Endometrium (tissue), 2 donors: Measurements from ENCODE around the gene AUTS2.

Source experiments
- FAIRE-seq: peaks from 2 replicates; lab custom pipeline; 2012; peaks lifted over from hg19 to GRCh38; lab: Jason Lieb, UNC
- donor health status: control.
- donor health status: control.

The AUTS2 gene

GRCh38 chr7:69598081-69598486, at the start of gene AUTS2:
Gene AUTS2 (plus strand): TSS chr7:69598475. CDS start chr7:69599654, 1,179 bp downstream.
- no peak for FAIRE-seq

DNA sequence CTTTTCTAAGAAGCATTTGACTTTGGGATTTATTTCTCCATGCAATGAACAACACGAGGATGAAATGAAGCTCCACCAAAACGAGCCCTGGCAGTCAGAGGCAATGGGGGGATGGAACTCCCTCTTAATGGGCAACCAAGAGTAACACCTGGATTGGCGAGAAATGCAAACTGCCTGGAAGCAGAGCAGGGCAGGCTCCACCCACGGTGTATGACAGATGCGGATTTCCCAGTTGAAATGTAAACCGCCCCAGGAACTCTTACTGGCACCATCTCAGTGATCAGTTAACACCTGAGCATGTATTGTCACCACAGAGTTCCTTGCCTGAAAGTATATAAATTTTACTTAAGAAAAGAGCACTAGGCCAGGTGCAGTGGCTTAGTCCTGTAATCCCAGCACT, 47.3 kb upstream of the AUTS2 start:
- no peak for FAIRE-seq

DNA sequence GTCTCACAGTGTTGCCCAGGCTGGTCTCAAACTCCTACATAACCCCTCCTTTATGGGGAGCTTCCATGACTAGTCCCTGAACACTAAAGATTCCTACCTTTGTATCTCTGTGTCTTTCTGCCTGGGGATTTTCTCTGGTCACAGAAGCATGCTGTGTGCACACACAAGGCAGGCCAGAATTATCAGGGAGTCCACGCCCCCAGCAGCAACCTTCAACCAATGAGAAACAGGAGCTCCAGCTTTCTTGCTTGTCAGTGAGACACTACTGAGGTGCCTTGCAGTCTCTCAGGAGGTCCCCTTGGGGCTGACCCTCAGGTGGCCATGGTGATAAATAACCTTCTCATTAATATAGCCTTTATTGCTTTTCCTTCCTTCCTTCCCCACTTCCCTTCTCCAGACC, 45.1 kb upstream of the AUTS2 start:
- no peak for FAIRE-seq

GRCh38 chr7:69561266-69561960, 36.9 kb upstream of the AUTS2 start:
- FAIRE-seq: no peak

DNA sequence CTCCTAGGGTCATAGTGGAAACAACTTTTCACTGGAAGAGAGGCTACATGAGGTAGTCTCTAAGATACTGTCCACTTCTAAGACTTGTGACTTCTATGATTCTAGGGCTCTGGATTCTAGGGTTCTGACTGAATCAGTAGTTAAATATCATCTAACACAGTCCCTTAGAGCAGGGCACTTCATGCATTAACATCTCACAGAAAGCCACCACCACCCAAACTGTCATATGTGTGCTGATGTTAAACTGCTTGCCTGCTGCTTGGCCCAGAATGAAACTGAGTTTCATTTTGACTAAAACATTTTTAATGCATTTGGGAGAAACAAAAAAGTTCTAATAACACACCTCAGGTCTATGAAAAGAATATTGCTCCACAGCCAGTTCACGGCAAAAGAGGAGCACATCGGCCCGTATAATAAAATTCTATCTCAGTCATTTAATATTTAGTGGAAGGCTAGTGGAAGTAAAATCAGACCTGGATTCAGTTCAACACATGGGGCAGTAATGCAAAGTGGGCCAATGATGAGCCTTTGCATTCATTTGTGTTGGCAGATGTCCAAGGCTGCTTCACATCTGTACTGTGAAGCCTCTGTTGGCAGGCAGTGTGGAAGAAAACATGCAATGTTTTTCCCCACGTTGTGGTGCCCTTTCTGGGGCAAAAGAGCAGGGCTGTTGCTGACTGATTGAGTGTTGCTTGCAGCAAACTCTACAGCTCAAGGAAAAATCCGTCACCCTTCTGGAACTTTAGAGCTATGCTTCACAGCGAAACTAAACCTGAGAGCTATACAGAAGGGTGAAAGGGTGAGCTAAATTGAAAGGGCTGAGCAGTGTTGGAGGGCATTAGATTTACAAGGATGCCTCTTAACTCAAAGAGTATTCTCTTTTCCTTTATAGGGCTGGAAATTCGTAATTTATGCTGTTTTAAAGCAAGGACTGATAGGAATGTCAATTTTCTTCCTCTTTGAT, 33.5 kb upstream of the AUTS2 start:
- FAIRE-seq: no peak

DNA sequence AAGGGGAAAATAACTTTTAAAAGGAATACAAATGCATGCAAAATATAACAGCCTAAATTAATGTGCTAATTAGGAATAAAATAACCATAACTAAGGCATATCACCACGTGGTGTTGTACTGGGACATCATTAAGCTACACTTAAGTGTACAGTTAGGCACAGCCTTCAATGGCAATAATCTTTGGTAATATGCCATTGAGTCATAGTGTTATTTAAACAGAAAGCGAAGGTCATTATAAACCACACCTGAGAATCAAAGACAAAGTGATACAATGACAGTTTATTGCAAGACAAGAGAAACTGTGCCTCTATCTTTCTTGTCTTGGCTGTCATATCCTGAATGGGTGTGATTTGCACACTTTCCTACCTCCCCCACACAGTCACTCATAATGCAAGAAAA, 30.5 kb upstream of the AUTS2 start:
- FAIRE-seq: no peak

DNA sequence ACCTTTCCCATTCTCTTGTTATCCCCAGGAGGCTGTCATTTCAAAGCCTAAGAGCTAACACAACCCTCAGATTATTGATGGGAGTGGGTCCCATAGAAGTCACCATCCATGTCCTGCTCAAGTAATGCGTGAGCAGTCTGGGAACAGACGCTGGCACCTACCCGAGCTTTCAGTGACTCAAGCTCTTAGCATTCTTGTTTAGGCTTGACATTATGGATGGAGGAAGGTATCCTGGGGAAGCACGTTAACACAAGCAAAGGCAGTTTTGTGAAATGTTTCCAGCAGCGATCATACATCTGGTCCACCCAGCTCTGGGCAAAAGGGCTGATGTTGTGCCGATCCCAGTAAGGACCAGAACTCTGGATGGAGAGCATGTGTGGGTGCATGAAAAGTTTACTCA, 30.0 kb upstream of the AUTS2 start:
- FAIRE-seq: no peak

GRCh38 chr7:69575651-69576050, 22.6 kb upstream of the AUTS2 start:
- no peak for FAIRE-seq

GRCh38 chr7:69577221-69577620, 21.1 kb upstream of the AUTS2 start:
- no peak for FAIRE-seq

GRCh38 chr7:69585169-69585568, 13.1 kb upstream of the AUTS2 start:
- FAIRE-seq: no peak

GRCh38 chr7:69586321-69586720, 12.0 kb upstream of the AUTS2 start:
- FAIRE-seq: no peak

DNA sequence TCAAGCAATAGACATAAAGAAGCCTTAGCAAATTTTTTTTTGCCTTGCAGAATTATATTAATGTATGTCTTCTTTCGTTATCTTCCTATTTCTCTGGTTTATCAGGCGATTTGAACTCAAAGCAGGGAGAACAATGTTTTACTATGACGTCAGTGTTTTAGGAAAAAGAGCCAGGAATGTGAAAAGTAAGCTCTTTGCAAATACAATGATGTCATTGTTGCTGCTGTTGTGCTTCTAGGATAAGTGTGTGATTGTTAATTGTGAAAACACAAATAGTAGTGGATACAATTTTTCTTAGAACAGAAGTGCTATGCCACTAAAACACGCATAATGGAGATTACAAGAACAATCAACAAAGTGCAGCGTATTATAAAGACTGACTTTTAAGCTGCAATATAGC, 9.5 kb upstream of the AUTS2 start:
- FAIRE-seq: no peak

- FAIRE-seq: no peak
Measured at GRCh38 chr7:69591805-69592204, 6.5 kb upstream of the AUTS2 start.

DNA sequence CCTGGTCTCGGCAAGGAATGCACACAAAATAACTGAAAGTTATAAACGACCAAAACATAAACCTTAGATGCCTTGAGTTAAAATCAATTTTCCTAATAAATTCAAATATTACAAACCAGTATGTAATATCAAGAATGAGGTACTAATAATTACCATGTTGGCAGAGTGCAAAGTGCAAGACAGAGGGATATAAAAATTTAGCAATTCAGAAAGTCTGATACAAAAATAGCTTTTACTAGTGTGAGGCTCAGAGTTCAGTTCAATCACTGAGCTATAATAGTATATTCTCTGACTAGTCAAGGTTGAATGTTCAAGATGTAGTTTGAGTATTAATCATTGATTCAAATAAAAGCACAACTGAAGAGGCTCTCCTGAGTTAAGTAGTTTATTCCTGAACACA, 4.8 kb upstream of the AUTS2 start:
- no peak for FAIRE-seq

- FAIRE-seq: no peak
Measured at GRCh38 chr7:69595415-69595814, 2.9 kb upstream of the AUTS2 start.

DNA sequence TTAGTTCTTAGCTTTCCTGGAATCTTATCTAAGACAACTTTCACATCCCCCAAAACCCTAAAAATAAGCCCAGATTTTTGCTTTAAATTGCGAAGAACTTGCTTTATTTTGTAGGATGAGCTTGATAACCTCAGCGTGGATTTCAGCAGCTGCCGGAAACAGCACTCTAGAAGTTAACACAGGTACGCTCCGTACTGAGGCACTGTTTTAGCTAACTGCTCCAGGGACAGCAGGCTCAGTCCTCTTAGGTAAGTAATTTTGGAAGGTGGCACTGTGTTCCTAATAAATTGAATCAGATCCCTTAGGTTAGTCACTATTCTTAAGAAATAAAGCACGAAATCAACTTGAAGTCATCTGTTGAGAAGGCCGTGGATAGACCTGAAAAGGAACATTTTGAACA, 2.2 kb upstream of the AUTS2 start:
- FAIRE-seq: no peak

- no peak for FAIRE-seq
Measured at GRCh38 chr7:69596723-69597277, 1.5 kb upstream of the AUTS2 start.

DNA sequence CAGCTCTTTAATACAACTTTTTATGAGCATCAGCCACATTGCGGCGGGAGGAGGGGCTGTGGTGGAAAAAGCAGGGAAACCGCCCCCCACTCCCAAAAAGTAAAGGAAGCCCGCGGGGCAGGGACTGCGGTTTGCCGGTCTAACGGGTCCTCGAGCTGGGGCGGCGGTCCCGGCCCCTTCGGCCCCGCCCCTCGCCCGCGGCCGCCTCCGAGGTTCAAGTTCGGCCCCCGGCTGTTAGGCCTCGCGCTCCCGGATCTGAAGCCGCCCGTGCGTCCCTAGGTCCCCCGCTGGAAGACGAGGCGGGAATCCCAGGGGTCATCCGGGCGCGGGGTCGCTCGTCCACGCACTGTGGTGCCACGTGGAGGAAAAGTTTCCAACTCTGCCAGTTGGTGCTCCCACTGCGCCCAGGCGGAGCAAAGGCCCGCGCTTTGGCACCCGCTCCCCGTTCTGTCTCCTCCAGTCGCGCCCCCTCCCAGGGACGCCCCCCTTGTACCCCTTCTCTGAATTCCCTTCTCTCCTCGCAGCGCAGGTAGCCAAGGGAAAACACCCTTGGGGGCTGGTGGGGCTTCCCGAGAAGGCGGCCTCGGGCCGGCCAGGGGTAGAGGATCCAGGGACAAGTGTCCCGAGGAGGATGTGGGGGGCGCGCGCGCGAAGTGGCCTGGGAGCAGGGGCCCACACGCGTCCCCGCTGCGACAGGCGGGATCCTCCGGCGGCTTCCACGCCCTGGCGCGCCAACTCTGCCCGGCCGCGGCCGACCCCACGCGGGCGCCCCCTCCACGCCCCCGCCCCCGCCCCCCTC, 798 bp upstream of the AUTS2 start:
- no peak for FAIRE-seq

GRCh38 chr7:69598487-69599285, 411 bp downstream of the AUTS2 start:
- no peak for FAIRE-seq

DNA sequence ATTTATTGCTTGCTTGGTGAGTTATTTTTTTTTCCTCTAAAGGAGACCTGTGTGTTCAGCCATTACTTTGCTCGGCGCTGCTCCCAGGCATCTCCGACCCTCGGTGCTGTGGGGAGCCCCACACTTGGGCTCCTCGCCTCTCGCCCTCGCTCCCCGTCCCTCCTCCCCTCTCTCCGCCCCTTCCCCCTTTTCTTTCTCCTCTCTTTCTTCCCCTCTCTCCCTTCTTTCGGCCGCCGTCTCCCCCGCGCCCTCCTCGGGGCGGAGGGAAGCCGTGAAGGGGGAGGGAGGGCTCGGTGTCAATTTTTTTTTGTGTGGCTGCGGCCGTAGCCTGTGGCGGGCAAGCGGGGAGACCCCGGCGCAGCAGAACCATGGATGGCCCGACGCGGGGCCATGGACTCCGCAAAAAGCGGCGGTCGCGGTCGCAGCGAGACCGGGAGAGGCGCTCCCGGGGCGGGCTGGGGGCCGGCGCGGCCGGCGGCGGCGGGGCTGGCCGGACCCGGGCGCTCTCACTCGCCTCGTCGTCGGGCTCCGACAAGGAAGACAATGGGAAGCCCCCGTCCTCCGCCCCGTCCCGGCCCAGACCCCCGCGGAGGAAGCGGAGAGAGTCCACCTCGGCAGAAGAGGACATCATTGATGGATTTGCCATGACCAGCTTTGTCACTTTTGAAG, 1.1 kb downstream of the AUTS2 start:
- no peak for FAIRE-seq
